Heart left ventricle (tissue), 13 donors: Measurements from ENCODE around the gene PKNOX1.

Experiments
- POLR2A ChIP-seq, 2 donors: fragments of 450-650 bp; IDR thresholded peaks; one replicate each; pipeline ENCODE4 v1.6.1; 2017; ENCODE audit warnings: antibody characterized with exemption in 2 of 2, mild to moderate bottlenecking in 2 of 2, moderate library complexity in 2 of 2
- TF ChIP-seq, protein P1 (sequence below), 12 donors: fragments of 200-600 bp; sonication (generic) in 4 of 12; IDR thresholded peaks; one replicate each; pipeline versions ENCODE4 v1.5.0 to v1.8.0; 2018 to 2022; ENCODE audit warnings: antibody characterized with exemption in 12 of 12, mild to moderate bottlenecking in 5 of 12
- donor health status: ischemic (EF 13 %, LVEDD 7.1; RV severe dilation, severe dysfunction).
- donor health status: DM: no; HTN: yes; CAD: no.
- donor health status: DM: no; HTN: no; CAD: no.
- donor health status: ischemic (EF 25% LVEDD 6.9; RV normal size, moderate dysfunction).
- donor health status: ischemic (EF 25% LVEDD 5.7; RV mildly dilated, moderate dysfunction).
- donor health status: ischemic (EF 35%, LVEDD 5.7; RV mildly dilated, moderate dysfunction).
- donor health status: nonischemic (EF 11% LVEDD 7.7; RV severe dilation, severe dysfunction).
- donor health status: DM: yes; HTN: yes; CAD: no.
- donor health status: PGD.
- donor health status: ischemic (EF 29% LVEDD 5.4; RV normal size, mild dysfunction).
- donor health status: nonischemic (EF 23%, LVEDD 6.1; RV moderate dilation, normal function).

DNA sequence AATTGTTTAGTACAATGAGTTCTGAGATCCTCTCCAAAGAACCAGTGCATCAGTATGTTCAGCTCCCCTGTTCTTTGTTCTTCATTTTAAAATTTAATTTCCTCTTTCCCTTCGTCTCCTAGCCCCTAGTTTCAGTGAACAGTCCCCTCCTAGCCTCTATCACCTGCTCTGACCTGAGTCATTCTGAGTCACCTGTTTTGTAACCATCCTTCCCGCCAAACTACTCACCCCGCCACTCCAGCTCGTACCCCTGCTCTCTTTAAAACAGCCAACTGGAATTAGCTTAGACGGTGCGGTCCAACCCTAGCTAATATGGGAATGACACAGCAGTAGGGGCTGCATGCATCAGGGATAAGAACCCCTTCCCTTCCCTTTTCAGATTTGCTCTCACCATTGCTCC, 32.1 kb upstream of the PKNOX1 start:
- TF ChIP-seq, protein P1, sequence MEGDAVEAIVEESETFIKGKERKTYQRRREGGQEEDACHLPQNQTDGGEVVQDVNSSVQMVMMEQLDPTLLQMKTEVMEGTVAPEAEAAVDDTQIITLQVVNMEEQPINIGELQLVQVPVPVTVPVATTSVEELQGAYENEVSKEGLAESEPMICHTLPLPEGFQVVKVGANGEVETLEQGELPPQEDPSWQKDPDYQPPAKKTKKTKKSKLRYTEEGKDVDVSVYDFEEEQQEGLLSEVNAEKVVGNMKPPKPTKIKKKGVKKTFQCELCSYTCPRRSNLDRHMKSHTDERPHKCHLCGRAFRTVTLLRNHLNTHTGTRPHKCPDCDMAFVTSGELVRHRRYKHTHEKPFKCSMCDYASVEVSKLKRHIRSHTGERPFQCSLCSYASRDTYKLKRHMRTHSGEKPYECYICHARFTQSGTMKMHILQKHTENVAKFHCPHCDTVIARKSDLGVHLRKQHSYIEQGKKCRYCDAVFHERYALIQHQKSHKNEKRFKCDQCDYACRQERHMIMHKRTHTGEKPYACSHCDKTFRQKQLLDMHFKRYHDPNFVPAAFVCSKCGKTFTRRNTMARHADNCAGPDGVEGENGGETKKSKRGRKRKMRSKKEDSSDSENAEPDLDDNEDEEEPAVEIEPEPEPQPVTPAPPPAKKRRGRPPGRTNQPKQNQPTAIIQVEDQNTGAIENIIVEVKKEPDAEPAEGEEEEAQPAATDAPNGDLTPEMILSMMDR (IDR thresholded peaks at IDR 0.05) = no peak
- TF ChIP-seq POLR2A (IDR thresholded peaks at IDR 0.05) = no peak
